PFSK-1 (cell line): Measurements from ENCODE around the gene ZNF474.

Experiments used
- POLR2AphosphoS5 ChIP-seq: IDR thresholded peaks from 2 replicates; pipeline ENCODE4 v1.6.1; 2012; ENCODE audit warnings: low read depth, mild to moderate bottlenecking, control low read depth, low read length, moderate library complexity
- REST ChIP-seq, 2 experiments: IDR thresholded peaks; 2 replicates each; pipeline versions ENCODE4 v1.6.1 to v1.8.0; 2011 to 2012; ENCODE audit warnings: low read depth in 2 of 2, low read length in 2 of 2, control low read depth in 1 of 2, inconsistent platforms in 1 of 2, mild to moderate bottlenecking in 1 of 2, moderate library complexity in 1 of 2; ENCODE audit not compliant: insufficient read depth in 1 of 2
- SIN3A ChIP-seq: IDR thresholded peaks from 2 replicates; pipeline ENCODE4 v1.6.1; 2012; ENCODE audit warnings: mild to moderate bottlenecking, low read length, moderate library complexity, borderline replicate concordance; ENCODE audit not compliant: insufficient read depth

- TF ChIP-seq SIN3A (no peak), POLR2AphosphoS5 (no peak), REST (IDR thresholded peaks at IDR 0.05; ENCODE audit: insufficient read depth in 1 of 2, low read depth in 2 of 2, low read length in 2 of 2) (no peak)
Measured at GRCh38 chr5:122164831-122165558, 35.6 kb downstream of the ZNF474 start.
